Ascending aorta (tissue), 2 donors: ENCODE results near the gene CCDC112. TPM values are rescaled to one million over a fixed set of nuclear protein-coding genes. Genes with fewer than 3 reads are reported as not detected.

Experiments used
- DNase-seq, 2 donors: peaks; one replicate each; pipeline ENCODE4 v3.0.0-alpha.2; 2019; ENCODE audit warnings: low spot score in 2 of 2
- H3K27ac ChIP-seq, 2 donors: fragments of 200-600 bp; sonication (generic); one replicate each; pipeline ENCODE4 v1.5.1; 2016 to 2017; ENCODE audit warnings: mild to moderate bottlenecking in 1 of 2
- H3K27me3 ChIP-seq: fragments of 200-600 bp; sonication (generic); one replicate; pipeline ENCODE4 v1.5.1; 2017
- H3K36me3 ChIP-seq, 2 donors: fragments of 200-600 bp; sonication (generic); one replicate each; pipeline ENCODE4 v1.5.1; 2016
- H3K4me1 ChIP-seq, 2 donors: fragments of 200-600 bp; sonication (generic); one replicate each; pipeline ENCODE4 v1.5.1; 2016 to 2017; ENCODE audit warnings: mild to moderate bottlenecking in 1 of 2
- H3K4me3 ChIP-seq, 2 donors: fragments of 200-600 bp; sonication (generic); one replicate each; pipeline ENCODE4 v1.5.1; 2016 to 2017; ENCODE audit warnings: mild to moderate bottlenecking in 1 of 2
- H3K9me3 ChIP-seq, 2 donors: fragments of 200-600 bp; sonication (generic); one replicate each; pipeline ENCODE4 v1.5.1; 2016
- CTCF ChIP-seq, 3 experiments: fragments of 200-600 bp in 2 of 3; fragments of 450-650 bp in 1 of 3; sonication (generic) in 2 of 3; IDR thresholded peaks; one replicate each; pipeline ENCODE4 v1.5.1; 2016 to 2019; ENCODE audit warnings: antibody characterized with exemption in 3 of 3, mild to moderate bottlenecking in 1 of 3, moderate library complexity in 1 of 3
- intact Hi-C: fragments of 100-400 bp; cut with DNase I; formaldehyde crosslinking; loops from one replicate; pipeline ENCODE4 v1.15.1; 2023
- total RNA-seq: library from RNA; depleted of rRNA; stranded (reverse); fragments of >200 nt; gene quantifications from one replicate; pipeline ENCODE4 v1.1.0, GENCODE V29; 2016

Gene CCDC112
- total RNA-seq, 1 donor from 2014 or later = 10.4 TPM

DNA sequence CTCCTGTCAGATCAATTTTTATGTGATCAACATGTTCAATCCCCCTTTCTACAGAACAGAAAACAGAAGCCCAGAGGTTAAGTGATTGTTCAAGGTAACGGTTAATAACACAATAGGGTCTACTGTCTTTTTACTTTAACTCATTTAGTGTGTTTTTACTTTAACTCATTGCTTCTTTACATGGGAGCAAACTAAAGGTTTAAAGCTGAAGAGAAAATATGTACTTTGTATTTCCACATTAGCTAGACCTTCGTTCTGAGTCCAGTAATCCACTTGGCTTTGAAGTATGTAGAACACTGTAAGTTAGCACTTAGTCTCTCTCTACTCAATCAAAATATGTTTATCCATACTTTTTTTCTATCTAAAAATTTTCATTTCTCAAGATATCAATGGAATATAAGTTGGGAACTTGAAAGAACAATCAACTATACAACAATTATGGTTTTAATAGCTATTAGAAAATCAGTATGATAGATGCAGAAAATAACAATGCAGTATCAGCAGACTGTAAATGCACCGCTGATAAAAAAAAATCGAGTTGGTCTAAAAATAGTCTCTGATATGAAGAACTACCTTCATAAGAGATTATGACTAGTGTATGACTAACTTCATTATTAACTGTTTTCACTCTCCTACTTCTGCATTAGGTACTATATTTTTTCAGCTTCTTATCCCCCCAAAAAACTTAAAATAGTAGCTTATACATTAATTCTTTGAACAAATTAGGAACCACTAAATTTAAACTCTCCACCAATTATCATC lies 54.4 kb downstream of the CCDC112 start:
- intact Hi-C loops = no loop called here
- TF ChIP-seq CTCF (IDR thresholded peaks at IDR 0.05) = no peak

DNA sequence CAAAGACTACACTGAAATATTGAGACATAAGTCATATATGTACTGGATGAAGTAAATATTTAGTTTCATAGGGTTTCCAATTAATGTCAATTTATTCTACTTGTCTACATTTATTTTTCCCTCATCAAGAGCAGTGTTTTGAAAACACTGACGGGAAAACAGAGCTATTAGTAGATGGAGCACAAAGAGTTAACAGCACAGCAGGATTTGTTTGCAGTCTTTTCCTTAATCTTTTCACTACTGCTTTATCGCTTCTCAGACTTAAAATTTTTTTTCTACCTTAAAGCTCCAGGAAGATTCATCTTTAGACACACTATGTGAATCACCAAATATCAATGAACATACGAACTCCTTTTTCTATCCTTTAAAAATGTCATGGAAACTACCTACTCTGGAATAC lies 59.4 kb downstream of the CCDC112 start:
- Histone ChIP-seq H3K36me3 (peaks cover 7 to 29% of the 10 kb centered on the region in 2 donors), H3K27me3 (no peaks in the 10 kb centered on the region), H3K27ac (no peak overlapping the region), H3K4me3 (no peak overlapping the region), H3K9me3 (no peaks in the 10 kb centered on the region), H3K4me1 (no peaks in the 10 kb centered on the region)
- no peak for DNase-seq
- TF ChIP-seq CTCF (IDR thresholded peaks at IDR 0.05) = no peak
- intact Hi-C loops = no loop called here

More for the DNA sequence above, 54.4 kb downstream of the CCDC112 start:
- H3K27me3 ChIP-seq = no peaks in the 10 kb centered on the region
- no peak for DNase-seq
- H3K4me3 ChIP-seq = no peak overlapping the region
- H3K4me1 ChIP-seq = peaks cover 0 to 6% of the 10 kb centered on the region in 2 donors
- H3K9me3 ChIP-seq = no peaks in the 10 kb centered on the region
- H3K36me3 ChIP-seq = peaks cover 7 to 24% of the 10 kb centered on the region in 2 donors
- H3K27ac ChIP-seq = no peak overlapping the region

- H3K9me3 ChIP-seq = no peaks in the 10 kb centered on the region
- H3K27me3 ChIP-seq = no peaks in the 10 kb centered on the region
- no peaks in the 10 kb centered on the region for H3K4me1 ChIP-seq
- no peak overlapping the region for H3K27ac ChIP-seq
- DNase-seq = no peak
- no peak for TF ChIP-seq CTCF (IDR thresholded peaks at IDR 0.05)
- peaks cover 7 to 29% of the 10 kb centered on the region in 2 donors for H3K36me3 ChIP-seq
- H3K4me3 ChIP-seq = no peak overlapping the region
- intact Hi-C loops = no loop called here
Observed at GRCh38 chr5:115236599-115236998, 59.9 kb downstream of the CCDC112 start.

GRCh38 chr5:115231598-115231997 lies 64.9 kb downstream of the CCDC112 start:
- Histone ChIP-seq H3K27ac (no peak overlapping the region), H3K4me1 (no peaks in the 10 kb centered on the region), H3K9me3 (no peaks in the 10 kb centered on the region), H3K27me3 (no peaks in the 10 kb centered on the region), H3K36me3 (peaks cover 0 to 13% of the 10 kb centered on the region in 2 donors), H3K4me3 (no peak overlapping the region)
- intact Hi-C loops = no loop called here
- no peak for DNase-seq
- TF ChIP-seq CTCF (IDR thresholded peaks at IDR 0.05) = no peak

GRCh38 chr5:115229606-115230005 lies 66.8 kb downstream of the CCDC112 start:
- no peak for TF ChIP-seq CTCF (IDR thresholded peaks at IDR 0.05)
- Histone ChIP-seq H3K4me3 (no peak overlapping the region), H3K27me3 (no peaks in the 10 kb centered on the region), H3K4me1 (no peaks in the 10 kb centered on the region), H3K9me3 (no peaks in the 10 kb centered on the region), H3K27ac (no peak overlapping the region), H3K36me3 (peaks cover 0 to 13% of the 10 kb centered on the region in 2 donors)
- no peak for DNase-seq
- intact Hi-C loops = no loop called here
